Lung (tissue), 12 donors: Measurements from ENCODE around the gene DIPK1B. TPM values are rescaled to one million over a fixed set of nuclear protein-coding genes. Genes with fewer than 3 reads are reported as not detected.
A peak's percentile ranks its signal among the peaks of the same experiment; 100 is the strongest.

ENCODE experiments used
- ATAC-seq: fragments of 200-7000 bp; cut with Tn5 transposase; one replicate; pipeline ENCODE4 v1.9.1; 2020; ENCODE audit warnings: moderate number of reproducible peaks; ENCODE audit not compliant: insufficient read depth, low FRiP score
- DNase-seq, 3 donors: peaks; one replicate each; pipeline ENCODE4 v3.0.0-alpha.2; 2013 to 2017
- H3K27ac ChIP-seq, 2 donors: one replicate each; pipeline ENCODE4 v1.5.1; 2013; ENCODE audit warnings: mild to moderate bottlenecking in 2 of 2, moderate library complexity in 2 of 2, control low read depth in 1 of 2, inconsistent platforms in 1 of 2, low read depth in 1 of 2, low read length in 1 of 2
- H3K27me3 ChIP-seq, 3 donors: one replicate each; pipeline ENCODE4 v1.5.1; 2013; ENCODE audit warnings: low read length in 2 of 3; ENCODE audit not compliant: control insufficient read depth in 3 of 3, insufficient read depth in 3 of 3
- H3K36me3 ChIP-seq, 4 donors: one replicate each; pipeline ENCODE4 v1.5.1; 2013; ENCODE audit warnings: low read length in 4 of 4, mild to moderate bottlenecking in 1 of 4, moderate library complexity in 1 of 4; ENCODE audit not compliant: control insufficient read depth in 4 of 4, insufficient read depth in 4 of 4
- H3K4me1 ChIP-seq, 5 donors: one replicate each; pipeline ENCODE4 v1.5.1; 2013; ENCODE audit warnings: low read length in 5 of 5, mild to moderate bottlenecking in 2 of 5, moderate library complexity in 1 of 5; ENCODE audit not compliant: control insufficient read depth in 5 of 5, insufficient read depth in 5 of 5
- H3K4me3 ChIP-seq: one replicate; pipeline ENCODE4 v1.5.1; 2013; ENCODE audit warnings: mild to moderate bottlenecking, control low read depth, moderate library complexity
- H3K9ac ChIP-seq, 2 donors: one replicate each; pipeline ENCODE4 v1.5.1; 2013; ENCODE audit warnings: low read length in 2 of 2, control low read depth in 1 of 2; ENCODE audit not compliant: insufficient read depth in 1 of 2
- H3K9me3 ChIP-seq, 4 donors: one replicate each; pipeline ENCODE4 v1.5.1; 2013; ENCODE audit warnings: low read length in 3 of 4, mild to moderate bottlenecking in 1 of 4, moderate library complexity in 1 of 4; ENCODE audit not compliant: control insufficient read depth in 4 of 4, insufficient read depth in 3 of 4
- CTCF ChIP-seq: IDR thresholded peaks from 2 replicates; pipeline ENCODE4 v1.5.1; 2012; ENCODE audit warnings: mild to moderate bottlenecking; ENCODE audit errors: control extremely low read depth, extremely low read depth
- WGBS, 2 donors: extraction: QIAGEN DNeasy Blood & Tissue Kit; methylation state at CpG; one replicate each; pipeline ENCODE4 v1.1.7; 2013; 5-methylcytosine and 5-hydroxymethylcytosine counted together
- polyA plus RNA-seq, 2 donors: library from polyadenylated mRNA; stranded (reverse); fragments of 200-250 nt; gene quantifications; one replicate each; pipeline ENCODE4 v1.2.1, GENCODE V29; 2013
- total RNA-seq, 2 donors: library from RNA; depleted of rRNA in 1 of 2; stranded (reverse); fragments of >200 nt in 1 of 2; gene quantifications; one replicate each; pipeline ENCODE4 v1.2.1, GENCODE V29; 2014 to 2021
- donor health status: control.
- donor health status: control.
- donor health status: Bipolar disorder and iron deficiency.
- donor health status: healthy.
- donor health status: DM: yes; HTN: yes; CAD: no.

DIPK1B gene
- total and polyA plus RNA-seq, 4 donors = 12.5 to 26.7 (median 13.9) TPM

GRCh38 chr9:136700304-136700703 is 12.1 kb upstream of the DIPK1B start:
- Histone ChIP-seq H3K9ac (no peak overlapping the region), H3K4me1 (peaks cover 0 to 17% (median 10%) of the 10 kb centered on the region in 5 donors), H3K36me3 (no peaks in the 10 kb centered on the region), H3K27me3 (peaks cover 0 to 15% (median 12%) of the 10 kb centered on the region in 3 donors), H3K9me3 (no peaks in the 10 kb centered on the region), H3K27ac (no peak overlapping the region), H3K4me3 (no peak overlapping the region)
- ATAC-seq = no peak
- TF ChIP-seq CTCF = no peak
- no peak for DNase-seq
- WGBS, 2 donors = 76 to 77% methylated on average over 13 of the region's 13 CpGs

GRCh38 chr9:136700959-136701667 is 11.3 kb upstream of the DIPK1B start:
- Histone ChIP-seq H3K4me3 (no peak overlapping the region), H3K9me3 (peaks cover 0 to 1% (median 0%) of the 10 kb centered on the region in 4 donors), H3K4me1 (peaks cover 0 to 17% (median 10%) of the 10 kb centered on the region in 5 donors), H3K27ac (peak overlapping the region in 1 of 2 donors; percentile 35), H3K36me3 (no peaks in the 10 kb centered on the region), H3K27me3 (peaks cover 0 to 15% (median 12%) of the 10 kb centered on the region in 3 donors), H3K9ac (no peak overlapping the region)
- no peak for TF ChIP-seq CTCF
- ATAC-seq = no peak
- no peak for DNase-seq
- 9 to 13% methylated on average over 38 of the region's 38 CpGs for WGBS, 2 donors

DNA sequence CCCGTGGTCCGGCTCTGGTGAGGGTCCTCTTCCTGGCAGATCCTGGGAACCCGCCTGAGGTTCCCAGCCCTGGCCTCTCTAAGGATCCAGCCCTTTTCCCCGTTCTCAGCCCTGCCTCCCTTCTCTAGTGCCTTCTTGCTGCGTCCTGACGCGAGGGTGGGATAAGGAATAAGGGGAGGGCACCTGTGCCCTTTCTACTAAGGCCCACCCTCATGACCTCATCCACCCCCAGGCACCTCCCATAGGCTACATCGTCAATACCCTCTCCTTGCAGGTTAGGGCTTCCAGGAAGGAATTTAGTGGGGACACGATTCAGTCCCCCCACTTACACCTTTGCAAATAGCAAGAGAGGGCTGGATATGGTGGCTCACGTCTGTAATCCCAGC is 10.7 kb upstream of the DIPK1B start:
- no peak for TF ChIP-seq CTCF
- Histone ChIP-seq H3K27me3 (peaks cover 0 to 15% (median 12%) of the 10 kb centered on the region in 3 donors), H3K9ac (no peak overlapping the region), H3K4me3 (no peak overlapping the region), H3K27ac (no peak overlapping the region), H3K36me3 (no peaks in the 10 kb centered on the region), H3K9me3 (peaks cover 0 to 1% (median 0%) of the 10 kb centered on the region in 4 donors), H3K4me1 (peaks cover 0 to 17% (median 10%) of the 10 kb centered on the region in 5 donors)
- DNase-seq = no peak
- 32 to 38% methylated on average over 10 of the region's 10 CpGs for WGBS, 2 donors
- no peak for ATAC-seq
